Caco-2 (cell line): ENCODE measurements around the gene KCNAB1. TPM values are rescaled to one million over a fixed set of nuclear protein-coding genes. Genes with fewer than 3 reads are reported as not detected.

Experiments
- BruUV-seq: library from RNA; stranded (reverse); fragments of 400-500 nt; replicated peaks from 2 replicates; lab custom pipeline; 2021; lab: Mats Ljungman, UMichigan
- CTCF ChIA-PET: fragments of 300-600 bp; sonication (Branson Sonifier 250); formaldehyde crosslinking; loops from one replicate; lab custom pipeline; 2022; ENCODE audit warnings: antibody characterized with exemption; lab: Charles Lee
- POLR2A ChIA-PET: fragments of 300-600 bp; sonication (Branson Sonifier 250); formaldehyde crosslinking; loops from one replicate; lab custom pipeline; 2022; ENCODE audit warnings: antibody characterized with exemption; lab: Charles Lee
- DNase-seq, 2 experiments: peaks; one replicate each; pipeline versions ENCODE4 v3.0.0 to v3.0.0-alpha.2; 2020 to 2022
- H3K27me3 ChIP-seq: replicated peaks from 2 replicates; pipeline ENCODE4 v1.6.0; 2011; ENCODE audit warnings: low read length; ENCODE audit not compliant: control insufficient read depth, insufficient read depth
- H3K36me3 ChIP-seq: 2 replicates; pipeline ENCODE4 v1.5.1; 2011; ENCODE audit warnings: low read length; ENCODE audit not compliant: control insufficient read depth, insufficient read depth
- H3K4me1 ChIP-seq: fragments of 250-450 bp; sonication (Bioruptor Pico); 2 replicates; pipeline ENCODE4 v1.5.1; 2020; ENCODE audit warnings: mild to moderate bottlenecking
- H3K4me3 ChIP-seq: 2 replicates; pipeline ENCODE4 v1.5.1; 2011; ENCODE audit warnings: low read depth, mild to moderate bottlenecking, control low read depth, low read length
- H3K9me3 ChIP-seq: fragments of 250-450 bp; sonication (Bioruptor Pico); 2 replicates; pipeline ENCODE4 v1.5.1; 2020; ENCODE audit warnings: mild to moderate bottlenecking, moderate library complexity
- H3K27ac Mint-ChIP-seq: one replicate; pipeline ENCODE4 v1.8.0; 2022; ENCODE audit warnings: mixed read lengths; ENCODE audit not compliant: unreplicated experiment
- H3K27me3 Mint-ChIP-seq: one replicate; pipeline ENCODE4 v1.8.0; 2022; ENCODE audit warnings: mixed read lengths; ENCODE audit not compliant: insufficient read depth, unreplicated experiment
- H3K36me3 Mint-ChIP-seq: one replicate; pipeline ENCODE4 v1.8.0; 2022; ENCODE audit warnings: mild to moderate bottlenecking, mixed read lengths; ENCODE audit not compliant: insufficient read depth, unreplicated experiment
- H3K4me1 Mint-ChIP-seq: one replicate; pipeline ENCODE4 v1.8.0; 2022; ENCODE audit warnings: low read depth, mixed read lengths; ENCODE audit not compliant: unreplicated experiment
- H3K4me3 Mint-ChIP-seq: one replicate; pipeline ENCODE4 v1.8.0; 2022; ENCODE audit warnings: mild to moderate bottlenecking, moderate library complexity, mixed read lengths; ENCODE audit not compliant: unreplicated experiment
- H3K9me3 Mint-ChIP-seq: one replicate; pipeline ENCODE4 v1.8.0; 2022; ENCODE audit warnings: mixed read lengths; ENCODE audit not compliant: unreplicated experiment
- intact Hi-C: fragments of 100-400 bp; cut with micrococcal nuclease; formaldehyde crosslinking; loops from one replicate; pipeline ENCODE4 v1.10.0; 2022; ENCODE audit not compliant: unreplicated experiment
- total RNA-seq: library from RNA; stranded (reverse); gene quantifications from 2 replicates; pipeline ENCODE4 v1.2.3, GENCODE V29; 2022
- TF ChIP-seq, protein P1 (sequence below), 2 experiments: fragments of 200-600 bp in 1 of 2; IDR thresholded peaks; 1 replicate in 1 of 2; 2 replicates in 1 of 2; pipeline versions ENCODE4 v1.5.1 to v1.8.0; 2011 to 2022; ENCODE audit warnings: antibody characterized with exemption in 1 of 2, control low read depth in 1 of 2, inconsistent platforms in 1 of 2, low read depth in 1 of 2, low read length in 1 of 2, mild to moderate bottlenecking in 1 of 2, moderate library complexity in 1 of 2; ENCODE audit not compliant: insufficient read depth in 1 of 2, severe bottlenecking in 1 of 2, unreplicated experiment in 1 of 2

KCNAB1 gene
- total RNA-seq, 1 experiment from 2014 or later: 0.14 TPM

DNA sequence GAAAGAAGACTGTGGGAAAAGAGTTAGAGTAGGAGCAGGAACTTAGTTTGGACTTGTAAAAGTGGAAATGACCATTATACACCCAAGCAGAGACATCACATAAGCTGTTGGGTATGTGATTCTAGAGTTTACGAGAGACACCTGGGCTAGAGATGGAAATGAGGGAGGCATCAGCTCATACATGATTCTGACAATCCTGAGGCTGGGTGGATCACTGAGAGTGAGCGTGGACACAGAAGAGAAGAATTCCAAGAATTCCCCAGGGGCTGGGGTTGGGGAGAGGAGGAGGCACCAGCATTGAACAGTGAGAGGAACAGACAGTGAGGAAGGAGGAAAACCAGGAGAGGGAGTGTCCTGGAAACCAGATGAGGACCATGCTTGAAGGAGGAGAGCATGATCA lies 113.5 kb downstream of the KCNAB1 start:
- H3K9me3 Mint-ChIP-seq: no peaks in the 10 kb centered on the region
- ChIA-PET CTCF (no interaction called here), POLR2A (no interaction called here)
- no peak overlapping the region for H3K4me3 ChIP-seq
- peaks cover 17% of the 10 kb centered on the region for H3K4me1 Mint-ChIP-seq
- H3K4me1 ChIP-seq: 0 out of 2 replicates have a peak, but pooled peaks cover 2% of the 10 kb centered on the region
- peak in 1 of 2 experiments; percentile 24 for DNase-seq
- H3K4me3 Mint-ChIP-seq: no peak overlapping the region
- no TSS peak for BruUV-seq
- H3K36me3 ChIP-seq: no peaks in the 10 kb centered on the region
- no peaks in the 10 kb centered on the region for H3K9me3 ChIP-seq
- peak overlapping the region; percentile 12 for H3K27ac Mint-ChIP-seq
- peaks cover 6% of the 10 kb centered on the region for H3K27me3 Mint-ChIP-seq
- H3K36me3 Mint-ChIP-seq: no peaks in the 10 kb centered on the region
- TF ChIP-seq, protein P1, sequence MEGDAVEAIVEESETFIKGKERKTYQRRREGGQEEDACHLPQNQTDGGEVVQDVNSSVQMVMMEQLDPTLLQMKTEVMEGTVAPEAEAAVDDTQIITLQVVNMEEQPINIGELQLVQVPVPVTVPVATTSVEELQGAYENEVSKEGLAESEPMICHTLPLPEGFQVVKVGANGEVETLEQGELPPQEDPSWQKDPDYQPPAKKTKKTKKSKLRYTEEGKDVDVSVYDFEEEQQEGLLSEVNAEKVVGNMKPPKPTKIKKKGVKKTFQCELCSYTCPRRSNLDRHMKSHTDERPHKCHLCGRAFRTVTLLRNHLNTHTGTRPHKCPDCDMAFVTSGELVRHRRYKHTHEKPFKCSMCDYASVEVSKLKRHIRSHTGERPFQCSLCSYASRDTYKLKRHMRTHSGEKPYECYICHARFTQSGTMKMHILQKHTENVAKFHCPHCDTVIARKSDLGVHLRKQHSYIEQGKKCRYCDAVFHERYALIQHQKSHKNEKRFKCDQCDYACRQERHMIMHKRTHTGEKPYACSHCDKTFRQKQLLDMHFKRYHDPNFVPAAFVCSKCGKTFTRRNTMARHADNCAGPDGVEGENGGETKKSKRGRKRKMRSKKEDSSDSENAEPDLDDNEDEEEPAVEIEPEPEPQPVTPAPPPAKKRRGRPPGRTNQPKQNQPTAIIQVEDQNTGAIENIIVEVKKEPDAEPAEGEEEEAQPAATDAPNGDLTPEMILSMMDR (IDR thresholded peaks at IDR 0.05; ENCODE audit: insufficient read depth in 1 of 2, low read depth in 1 of 2, low read length in 1 of 2, severe bottlenecking in 1 of 2, unreplicated experiment in 1 of 2): no peak
- H3K27me3 ChIP-seq: no peaks in the 10 kb centered on the region
- intact Hi-C loops: no loop called here

DNA sequence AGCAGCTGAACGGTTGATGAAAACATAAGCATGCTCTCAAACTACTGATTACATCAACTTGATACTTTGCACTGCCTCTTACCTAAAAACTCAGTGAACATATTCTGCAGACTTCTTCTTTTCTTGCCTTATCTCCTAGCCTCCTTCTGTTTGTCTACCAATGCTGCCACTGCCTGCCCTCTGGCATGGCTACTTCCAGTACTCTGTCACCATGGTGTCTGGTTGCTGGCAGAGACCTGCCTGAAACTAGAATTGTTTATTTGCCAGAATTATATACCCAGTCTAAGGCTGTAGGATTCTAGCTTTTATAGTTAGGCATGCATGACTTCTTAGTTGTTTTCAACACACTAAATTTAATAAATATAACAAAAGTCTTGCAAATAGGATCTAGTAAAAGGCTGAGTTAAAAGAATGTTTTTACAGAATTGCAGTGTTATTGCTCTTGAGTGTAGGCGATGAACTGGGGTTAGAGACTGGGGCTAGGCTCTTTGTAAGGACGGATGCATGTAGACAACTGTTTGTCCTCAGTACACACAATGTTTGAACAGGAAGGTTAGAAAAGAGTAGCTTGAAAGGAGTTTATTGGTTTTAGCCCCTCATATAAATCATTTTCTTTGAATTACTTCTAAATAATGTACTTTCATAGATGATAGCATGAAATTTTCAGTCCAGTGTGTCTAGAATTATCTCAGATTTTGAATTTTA lies 116.3 kb downstream of the KCNAB1 start:
- no TSS peak for BruUV-seq
- TF ChIP-seq, protein P1 (IDR thresholded peaks at IDR 0.05; ENCODE audit: insufficient read depth in 1 of 2, low read depth in 1 of 2, low read length in 1 of 2, severe bottlenecking in 1 of 2, unreplicated experiment in 1 of 2): no peak
- H3K4me3 Mint-ChIP-seq: no peak overlapping the region
- Histone ChIP-seq H3K9me3 (no peaks in the 10 kb centered on the region), H3K36me3 (no peaks in the 10 kb centered on the region), H3K27me3 (no peaks in the 10 kb centered on the region), H3K4me3 (no peak overlapping the region), H3K4me1 (0 out of 2 replicates have a peak, but pooled peaks cover 2% of the 10 kb centered on the region)
- no peaks in the 10 kb centered on the region for H3K36me3 Mint-ChIP-seq
- H3K27me3 Mint-ChIP-seq: peaks cover 5% of the 10 kb centered on the region
- intact Hi-C loops: no loop called here
- CTCF ChIA-PET: no interaction called here
- POLR2A ChIA-PET: no interaction called here
- no peaks in the 10 kb centered on the region for H3K9me3 Mint-ChIP-seq
- DNase-seq: no peak
- H3K27ac Mint-ChIP-seq: no peak overlapping the region
- H3K4me1 Mint-ChIP-seq: peaks cover 10% of the 10 kb centered on the region

DNA sequence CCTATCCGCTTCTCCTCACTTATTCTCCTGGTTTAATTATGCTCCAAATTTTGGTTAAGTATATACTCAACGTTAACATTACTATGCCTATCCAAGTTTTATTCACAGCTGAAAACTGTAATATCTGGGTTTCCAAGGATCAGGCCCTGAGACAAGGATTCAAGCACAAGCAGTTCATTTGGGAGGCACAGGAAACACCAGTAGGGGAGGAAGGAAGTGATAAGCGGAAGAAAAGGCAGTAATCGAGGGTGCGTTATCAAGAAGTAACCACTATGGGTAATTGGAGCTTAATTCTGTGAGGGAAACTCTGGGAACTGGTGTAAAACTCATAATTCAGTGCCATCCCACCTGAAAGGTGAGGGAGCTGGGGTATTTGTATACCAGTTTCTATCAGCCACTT lies 120.3 kb downstream of the KCNAB1 start:
- Histone ChIP-seq H3K4me3 (no peak overlapping the region), H3K9me3 (no peaks in the 10 kb centered on the region), H3K4me1 (no peaks in the 10 kb centered on the region), H3K27me3 (no peaks in the 10 kb centered on the region), H3K36me3 (no peaks in the 10 kb centered on the region)
- POLR2A ChIA-PET: no interaction called here
- Mint-ChIP-seq H3K27me3 (peaks cover 7% of the 10 kb centered on the region), H3K4me3 (no peak overlapping the region), H3K27ac (no peak overlapping the region), H3K4me1 (no peaks in the 10 kb centered on the region), H3K9me3 (no peaks in the 10 kb centered on the region), H3K36me3 (no peaks in the 10 kb centered on the region)
- CTCF ChIA-PET: no interaction called here
- DNase-seq: no peak
- BruUV-seq: no TSS peak
- TF ChIP-seq, protein P1 (IDR thresholded peaks at IDR 0.05; ENCODE audit: insufficient read depth in 1 of 2, low read depth in 1 of 2, low read length in 1 of 2, severe bottlenecking in 1 of 2, unreplicated experiment in 1 of 2): no peak
- intact Hi-C loops: no loop called here
